ENCODE results near the gene GPI. TPM values are rescaled to one million over a fixed set of nuclear protein-coding genes. Genes with fewer than 3 reads are reported as not detected.

GPI gene
- total and polyA plus RNA-seq, 9 donors, result 70.1 to 187 (median 124) TPM

DNA sequence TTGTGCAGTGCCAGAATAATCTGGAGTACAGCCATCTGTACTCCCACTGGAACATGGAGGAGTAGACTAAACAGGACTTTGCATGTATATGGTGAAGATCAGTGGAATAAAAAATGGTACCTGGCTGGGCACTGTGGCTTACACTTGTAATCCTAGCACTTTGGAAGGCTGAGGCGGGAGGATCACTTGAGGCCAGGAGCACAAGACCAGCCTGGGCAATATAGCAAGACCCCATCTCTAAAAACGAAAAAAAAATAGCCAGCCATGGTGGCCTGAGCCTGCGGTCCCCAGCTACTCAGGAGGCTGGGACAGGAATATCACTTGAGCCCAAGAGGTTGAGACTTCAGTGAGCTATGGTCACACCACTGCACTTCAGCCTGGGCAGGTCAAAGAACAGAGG lies 83.2 kb downstream of the GPI start:
- H3K4me3 ChIP-seq, result no peak overlapping the region
- intact Hi-C loops (cut with DNase I), result no loop called here
- no peak for TF ChIP-seq POLR2A (IDR thresholded peaks at IDR 0.05)
- no peak for TF ChIP-seq EP300 (IDR thresholded peaks at IDR 0.05)
- TF ChIP-seq, protein P1, sequence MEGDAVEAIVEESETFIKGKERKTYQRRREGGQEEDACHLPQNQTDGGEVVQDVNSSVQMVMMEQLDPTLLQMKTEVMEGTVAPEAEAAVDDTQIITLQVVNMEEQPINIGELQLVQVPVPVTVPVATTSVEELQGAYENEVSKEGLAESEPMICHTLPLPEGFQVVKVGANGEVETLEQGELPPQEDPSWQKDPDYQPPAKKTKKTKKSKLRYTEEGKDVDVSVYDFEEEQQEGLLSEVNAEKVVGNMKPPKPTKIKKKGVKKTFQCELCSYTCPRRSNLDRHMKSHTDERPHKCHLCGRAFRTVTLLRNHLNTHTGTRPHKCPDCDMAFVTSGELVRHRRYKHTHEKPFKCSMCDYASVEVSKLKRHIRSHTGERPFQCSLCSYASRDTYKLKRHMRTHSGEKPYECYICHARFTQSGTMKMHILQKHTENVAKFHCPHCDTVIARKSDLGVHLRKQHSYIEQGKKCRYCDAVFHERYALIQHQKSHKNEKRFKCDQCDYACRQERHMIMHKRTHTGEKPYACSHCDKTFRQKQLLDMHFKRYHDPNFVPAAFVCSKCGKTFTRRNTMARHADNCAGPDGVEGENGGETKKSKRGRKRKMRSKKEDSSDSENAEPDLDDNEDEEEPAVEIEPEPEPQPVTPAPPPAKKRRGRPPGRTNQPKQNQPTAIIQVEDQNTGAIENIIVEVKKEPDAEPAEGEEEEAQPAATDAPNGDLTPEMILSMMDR (IDR thresholded peaks at IDR 0.05), result no peak
- H3K27ac ChIP-seq, result no peak overlapping the region
- H3K36me3 ChIP-seq, result no peaks in the 10 kb centered on the region
- no peak for DNase-seq
- no peaks in the 10 kb centered on the region for H3K27me3 ChIP-seq
- 95 to 96% (median 96%) methylated on average over 3 of the region's 3 CpGs for WGBS, 3 donors
- H3K4me1 ChIP-seq (ENCODE audit: insufficient read depth), result no peaks in the 10 kb centered on the region
- H3K9me3 ChIP-seq, result no peaks in the 10 kb centered on the region

Other genes starting within 250 kb of the GPI start
- 100 to 1,000 TPM in 5 of 7 donors, 10 to 100 TPM in 2; 85.8 to 130 (median 116) TPM for gene LSM14A, start 192.7 kb upstream of the GPI start, total RNA-seq
- gene LSM14A, start 192.7 kb upstream of the GPI start, polyA plus RNA-seq, result 100 to 1,000 TPM in 1 of 2 donors, 10 to 100 TPM in 1; 87.5 to 114 TPM
- gene GARRE1, start 110.6 kb upstream of the GPI start, total RNA-seq, result 10 to 100 TPM; 13.6 to 30.0 (median 22.5) TPM
- 10 to 100 TPM; 13.3 to 39.1 TPM for gene GARRE1, start 110.6 kb upstream of the GPI start, polyA plus RNA-seq
- gene PDCD2L, start 39.2 kb downstream of the GPI start, total RNA-seq, result 10 to 100 TPM in 2 of 7 donors, 1 to 10 TPM in 5; 6.6 to 13.0 (median 8.5) TPM
- gene PDCD2L, start 39.2 kb downstream of the GPI start, polyA plus RNA-seq, result 10 to 100 TPM in 1 of 2 donors, 1 to 10 TPM in 1; 8.9 to 15.1 TPM
- gene UBA2, start 63.2 kb downstream of the GPI start, total RNA-seq, result 100 to 1,000 TPM in 1 of 7 donors, 10 to 100 TPM in 6; 66.2 to 100 (median 86.1) TPM
- 10 to 100 TPM; 77.7 to 83.7 TPM for gene UBA2, start 63.2 kb downstream of the GPI start, polyA plus RNA-seq
- gene WTIP, start 116.6 kb downstream of the GPI start, total RNA-seq, result 10 to 100 TPM; 13.4 to 38.4 (median 34.0) TPM
- 10 to 100 TPM; 20.9 to 23.2 TPM for gene WTIP, start 116.6 kb downstream of the GPI start, polyA plus RNA-seq

All from ovary (tissue), 9 donors.